ENCODE measurements around the gene PARD6B. TPM values are rescaled to one million over a fixed set of nuclear protein-coding genes. Genes with fewer than 3 reads are reported as not detected.

The PARD6B gene
- total and polyA plus RNA-seq, 12 donors = 1.3 to 7.1 (median 3.4) TPM

GRCh38 chr20:50686821-50687220 is 44.6 kb upstream of the PARD6B start:
- intact Hi-C loops (cut with DNase I) = no loop called here
- peaks cover 0 to 33% (median 18%) of the 10 kb centered on the region in 9 donors for H3K4me1 ChIP-seq
- DNase-seq (no peak), ATAC-seq (peak in 3 of 8 donors; percentile 21 to 54 (median 37))
- 53 to 66% methylated on average over 10 of the region's 10 CpGs for WGBS, 2 donors
- no peak overlapping the region for H3K4me3 ChIP-seq
- TF ChIP-seq CTCF (IDR thresholded peaks at IDR 0.05) = no peak
- H3K27ac ChIP-seq = peak overlapping the region in 3 of 10 donors; percentile 9 to 56 (median 28)
- no peaks in the 10 kb centered on the region for H3K9me3 ChIP-seq
- no peaks in the 10 kb centered on the region for H3K36me3 ChIP-seq
- H3K27me3 ChIP-seq = peaks cover 0 to 27% (median 7%) of the 10 kb centered on the region in 7 donors

- no peak for TF ChIP-seq CTCF (IDR thresholded peaks at IDR 0.05)
- no peak for ATAC-seq
- Histone ChIP-seq H3K27ac (no peak overlapping the region), H3K4me1 (peaks cover 0 to 38% (median 24%) of the 10 kb centered on the region in 9 donors), H3K36me3 (no peaks in the 10 kb centered on the region), H3K4me3 (peak overlapping the region in 3 of 10 donors; percentile 45 to 62 (median 60)), H3K27me3 (peaks cover 0 to 42% (median 9%) of the 10 kb centered on the region in 7 donors), H3K9me3 (no peaks in the 10 kb centered on the region)
- 88 to 93% methylated on average over 8 of the region's 8 CpGs for WGBS, 2 donors
- DNase-seq = no peak
- intact Hi-C loops (cut with DNase I) = no loop called here
Observed at GRCh38 chr20:50688256-50688975, 43.0 kb upstream of the PARD6B start.

GRCh38 chr20:50689864-50690649 is 41.3 kb upstream of the PARD6B start:
- no peak for TF ChIP-seq CTCF (IDR thresholded peaks at IDR 0.05)
- Histone ChIP-seq H3K36me3 (no peaks in the 10 kb centered on the region), H3K4me1 (peaks cover 0 to 38% (median 28%) of the 10 kb centered on the region in 9 donors), H3K27ac (peak overlapping the region in 8 of 10 donors; percentile 33 to 79 (median 70)), H3K4me3 (peak overlapping the region; percentile 23 to 62 (median 54)), H3K27me3 (peaks cover 0 to 46% (median 9%) of the 10 kb centered on the region in 7 donors), H3K9me3 (no peaks in the 10 kb centered on the region)
- DNase-seq (no peak), ATAC-seq (peak in 5 of 8 donors; percentile 5 to 46 (median 23))
- intact Hi-C loops (cut with DNase I) = no loop called here
- WGBS, 2 donors = 28 to 39% methylated on average over 10 of the region's 10 CpGs

Measured in heart right ventricle (tissue), 16 donors.